Caki2 (cell line): Measurements from ENCODE around the gene ASCL3. TPM values are rescaled to one million over a fixed set of nuclear protein-coding genes. Genes with fewer than 3 reads are reported as not detected.
"Not testable (repeated sequence)": the region's sequence is repeated elsewhere in the genome, so short reads cannot be mapped to it uniquely, and the experiment has no call there.

ENCODE experiments used
- DNase-seq: peaks from one replicate; pipeline ENCODE4 v3.0.0-alpha.2; 2015; ENCODE audit warnings: low read depth
- in situ Hi-C: cut with HindIII; loops from 2 replicates; pipeline ENCODE4 v1.10.0; 2016; ENCODE audit warnings: low sequenced_read_pairs, low pct_unique_long_range_greater_than_20kb, mixed read lengths
- total RNA-seq: library from RNA; depleted of rRNA; stranded (reverse); fragments of >200 nt; shearing (Covaris generic); gene quantifications from 2 replicates; pipeline ENCODE4 v1.2.3, GENCODE V29; 2014; ENCODE audit warnings: low replicate concordance; rRNA removed

Gene ASCL3
- total RNA-seq, 1 experiment from 2014 or later = not detected

DNA sequence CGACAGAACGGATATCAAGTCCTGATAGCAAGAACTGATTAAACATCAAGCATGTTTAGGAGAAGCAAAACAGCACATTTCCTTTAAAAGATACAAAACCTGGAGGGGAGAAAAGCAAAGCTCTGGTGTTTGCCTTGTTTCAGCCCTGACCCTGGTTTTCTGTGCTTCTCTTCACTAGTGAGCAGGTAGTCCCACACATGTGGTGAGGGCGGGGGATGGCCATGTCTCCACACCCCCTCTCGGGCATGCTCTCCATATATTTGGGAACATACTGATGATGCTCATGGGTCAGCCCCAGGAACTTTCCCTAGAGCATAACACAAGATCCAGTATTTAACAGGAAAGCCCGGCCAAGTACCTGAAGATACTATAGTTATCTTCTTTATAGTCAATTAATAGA, 20.1 kb downstream of the ASCL3 start:
- in situ Hi-C loops = no loop called here
- no peak for DNase-seq

GRCh38 chr11:8917157-8917825, 25.5 kb downstream of the ASCL3 start:
- peak; percentile 29 for DNase-seq
- in situ Hi-C loops = no loop called here

DNA sequence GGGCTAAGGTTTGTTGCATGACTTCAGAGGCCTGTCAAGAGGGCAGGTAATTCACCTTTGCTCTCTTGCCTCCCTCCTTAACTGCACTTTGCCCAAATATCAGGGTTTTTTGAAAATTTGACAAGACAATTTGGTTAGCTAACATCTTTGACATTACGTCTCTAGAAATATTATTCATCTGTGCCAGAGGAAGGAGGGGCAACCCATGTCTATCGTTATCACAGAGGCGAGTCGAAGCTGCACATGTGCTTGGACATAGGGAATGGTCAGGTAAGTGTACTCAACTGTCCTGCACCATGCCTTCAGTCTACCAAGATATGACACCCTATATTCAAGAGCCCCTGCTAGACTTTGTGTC, 28.2 kb downstream of the ASCL3 start:
- no peak for DNase-seq
- in situ Hi-C loops = no loop called here

- DNase-seq = peak; percentile 19
- in situ Hi-C loops = no loop called here
Observed at GRCh38 chr11:8913961-8914660, 28.7 kb downstream of the ASCL3 start.

DNA sequence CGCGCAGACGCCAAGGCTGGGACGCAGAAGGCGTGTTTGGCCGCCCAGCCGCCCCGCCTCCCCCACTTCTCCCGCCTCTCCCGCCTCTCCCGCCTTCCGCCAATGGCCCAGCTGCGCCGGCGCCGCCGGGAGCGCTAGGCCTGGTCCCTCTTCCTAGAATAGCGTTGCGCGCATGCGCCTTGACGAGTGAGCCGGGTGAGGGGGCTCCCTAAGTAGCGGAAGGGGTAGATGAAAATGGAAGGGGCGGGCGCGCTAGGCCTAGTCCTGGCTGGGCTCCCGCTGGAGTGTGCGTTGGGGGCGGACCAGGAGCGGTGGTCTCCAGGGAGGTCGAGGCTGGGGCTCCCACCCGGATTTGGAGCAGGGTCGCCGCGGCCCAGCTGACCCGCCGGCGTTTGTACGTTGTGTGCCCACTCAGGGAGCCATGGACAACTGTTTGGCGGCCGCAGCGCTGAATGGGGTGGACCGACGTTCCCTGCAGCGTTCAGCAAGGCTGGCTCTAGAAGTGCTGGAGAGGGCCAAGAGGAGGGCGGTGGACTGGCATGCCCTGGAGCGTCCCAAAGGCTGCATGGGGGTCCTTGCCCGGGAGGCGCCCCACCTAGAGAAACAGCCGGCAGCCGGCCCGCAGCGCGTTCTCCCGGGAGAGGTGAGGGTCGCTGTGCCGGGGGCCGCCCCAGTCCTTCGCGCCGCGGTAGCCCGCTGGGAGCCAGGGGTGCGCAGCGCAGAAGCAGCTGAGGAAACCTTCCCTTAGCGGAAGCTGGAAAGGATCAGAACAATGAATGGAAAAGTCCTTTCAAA, 31.6 kb downstream of the ASCL3 start, which contains the start of gene AKIP1:
Gene AKIP1, plus strand, starts transcription at position 161 of the 795 bp plus-strand sequence. Its CDS starts 261 bp downstream, at position 422.
- in situ Hi-C loops = no loop called here
- DNase-seq = peak; percentile 90

- no peak for DNase-seq
- in situ Hi-C loops = no loop called here
Observed at GRCh38 chr11:8910649-8911026, 32.2 kb downstream of the ASCL3 start.

- in situ Hi-C loops = no loop called here
- no peak for DNase-seq
Observed at GRCh38 chr11:8908099-8908498, 34.7 kb downstream of the ASCL3 start.

GRCh38 chr11:8907116-8907515, 35.7 kb downstream of the ASCL3 start:
- no peak for DNase-seq
- in situ Hi-C loops = no loop called here

DNA sequence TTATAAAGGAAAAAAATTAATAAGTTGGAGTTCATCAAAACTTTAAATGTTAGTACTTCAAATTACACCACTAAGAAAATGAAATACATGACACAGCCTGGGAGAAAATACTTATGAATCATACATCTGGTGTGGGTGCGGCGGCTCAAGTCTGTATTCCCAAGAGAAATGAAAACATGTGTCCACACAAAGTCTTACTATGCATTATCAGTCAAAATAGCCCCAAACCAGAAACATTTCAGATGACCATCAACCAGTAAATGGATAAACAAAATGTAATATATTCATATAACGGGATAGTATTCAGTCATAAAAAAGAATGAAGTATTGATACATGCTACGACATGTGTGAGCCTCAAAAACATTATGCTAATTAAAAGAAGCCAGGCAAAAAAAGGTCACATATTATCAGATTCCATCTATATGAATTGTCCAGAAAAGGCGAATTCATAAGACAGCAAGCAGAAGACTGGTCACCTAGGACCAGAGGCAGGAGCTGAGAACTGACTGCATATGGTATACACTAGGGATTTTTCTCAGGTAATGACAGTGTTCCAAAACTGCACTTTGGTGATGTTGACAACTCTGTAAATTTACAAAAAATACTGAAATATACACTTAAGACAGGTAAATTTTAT, 37.2 kb downstream of the ASCL3 start:
- DNase-seq = no peak
- in situ Hi-C loops = no loop called here

DNA sequence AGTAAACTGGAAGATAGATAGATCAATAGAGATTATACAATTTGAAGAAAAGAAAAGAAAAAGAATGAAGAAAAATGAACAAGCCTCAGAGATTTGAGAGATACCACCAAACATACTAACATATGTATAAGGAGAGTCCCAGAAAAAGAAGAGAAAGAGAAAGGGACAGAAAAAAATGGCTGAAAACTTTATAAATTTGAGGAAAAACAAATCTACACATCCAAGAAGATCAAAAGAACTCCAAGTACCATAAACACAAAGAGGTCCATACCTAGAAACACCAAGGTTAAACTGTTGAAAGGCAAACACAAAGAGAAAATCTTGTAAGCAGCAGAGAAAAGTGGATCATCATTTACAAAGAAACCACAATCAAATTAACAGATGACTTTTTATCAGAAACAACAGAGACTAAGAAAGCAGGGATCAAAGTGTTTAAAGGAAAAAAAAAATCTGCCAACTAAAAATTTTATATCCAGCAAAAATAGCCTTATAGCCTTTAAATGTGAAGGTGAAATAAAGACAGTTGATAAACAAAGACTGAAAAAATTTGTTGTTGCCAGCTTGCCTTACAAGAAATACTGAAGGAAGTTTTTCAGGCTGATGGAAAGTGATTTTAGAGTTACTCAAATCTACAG, 43.6 kb downstream of the ASCL3 start:
- in situ Hi-C loops = no loop called here
- no peak for DNase-seq

DNA sequence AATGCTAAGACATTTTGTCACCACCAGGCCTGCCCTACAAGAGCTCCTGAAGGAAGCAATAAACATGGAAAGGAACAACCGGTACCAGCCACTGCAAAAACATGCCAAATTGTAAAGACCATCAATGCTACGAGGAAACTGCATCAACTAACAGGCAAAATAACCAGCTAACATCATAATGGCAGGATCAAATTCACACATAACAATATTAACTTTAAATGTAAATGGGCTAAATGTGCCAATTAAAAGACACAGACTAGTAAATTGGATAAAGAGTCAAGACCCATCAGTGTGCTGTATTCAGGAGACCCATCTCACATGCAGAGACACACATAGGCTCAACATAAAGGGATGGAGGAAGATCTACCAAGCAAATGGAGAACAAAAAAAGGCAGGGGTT, 51.6 kb downstream of the ASCL3 start:
- DNase-seq, in situ Hi-C loops: not testable (repeated sequence)

Other genes with a start within 250 kb of the ASCL3 start
- gene AKIP1, start 31.8 kb downstream of the ASCL3 start, total RNA-seq = 55.4 and 69.0 TPM in 2 replicates
- not detected in 2 replicates for gene C11orf16, start 10.1 kb downstream of the ASCL3 start, total RNA-seq
- gene TMEM9B, start 21.4 kb upstream of the ASCL3 start, total RNA-seq = 13.7 and 24.2 TPM in 2 replicates
- gene NRIP3, start 61.0 kb upstream of the ASCL3 start, total RNA-seq = 3.7 and 4.5 TPM in 2 replicates
- gene SCUBE2, start 148.6 kb upstream of the ASCL3 start, total RNA-seq = 4.3 TPM in 1 of 2 replicates, not detected in the other